HG03175 (cell line): ENCODE measurements around the gene IFNA17.
"Not testable (repeated sequence)": the region's sequence is repeated elsewhere in the genome, so short reads cannot be mapped to it uniquely, and the experiment has no call there.

Source experiments
- ATAC-seq: cut with Tn5 transposase; IDR thresholded peaks from one replicate; pipeline ENCODE4 v1.9.1; 2021; ENCODE audit warnings: mild to moderate bottlenecking, moderate library complexity; ENCODE audit not compliant: unreplicated experiment

Gene IFNA17

DNA sequence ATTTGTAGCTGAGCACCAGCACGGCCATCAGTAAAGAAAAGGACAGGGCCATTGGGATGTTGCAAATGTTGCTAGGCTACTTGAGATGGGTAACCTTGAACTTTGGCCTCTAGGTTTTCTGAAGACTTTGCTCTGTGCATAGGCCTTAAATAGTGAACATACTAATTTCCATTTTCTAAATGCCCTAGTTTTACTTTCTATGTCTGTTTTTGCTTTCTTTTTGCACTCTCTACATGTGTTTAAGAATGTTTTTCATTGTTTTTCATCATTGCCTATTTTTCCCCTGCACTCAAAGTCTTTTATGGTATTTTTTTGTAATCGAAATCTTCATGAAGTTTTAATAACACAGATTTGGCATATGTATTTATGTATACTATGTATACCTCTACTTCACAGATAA, at the start of gene IFNA17:
IFNA17 (minus strand) TSS at position 101 of the 400 bp plus-strand sequence; CDS start at position 52, 49 bp downstream.
- ATAC-seq = no peak

DNA sequence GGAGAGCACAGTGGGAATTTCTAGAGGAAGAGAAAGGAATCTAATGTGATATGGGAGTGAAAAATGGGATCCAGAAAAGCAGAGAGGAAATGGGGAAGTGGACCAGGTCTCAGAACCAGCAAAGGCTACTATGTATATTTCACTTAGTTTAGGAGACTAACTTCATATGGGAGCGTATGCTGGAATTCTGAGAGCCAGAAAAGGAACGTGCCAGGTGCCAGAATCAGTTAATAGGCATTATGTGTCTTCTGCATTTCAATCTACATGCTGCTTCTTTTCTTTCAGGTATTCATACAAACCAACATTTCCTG, 40.3 kb upstream of the IFNA17 start:
- ATAC-seq = no peak

DNA sequence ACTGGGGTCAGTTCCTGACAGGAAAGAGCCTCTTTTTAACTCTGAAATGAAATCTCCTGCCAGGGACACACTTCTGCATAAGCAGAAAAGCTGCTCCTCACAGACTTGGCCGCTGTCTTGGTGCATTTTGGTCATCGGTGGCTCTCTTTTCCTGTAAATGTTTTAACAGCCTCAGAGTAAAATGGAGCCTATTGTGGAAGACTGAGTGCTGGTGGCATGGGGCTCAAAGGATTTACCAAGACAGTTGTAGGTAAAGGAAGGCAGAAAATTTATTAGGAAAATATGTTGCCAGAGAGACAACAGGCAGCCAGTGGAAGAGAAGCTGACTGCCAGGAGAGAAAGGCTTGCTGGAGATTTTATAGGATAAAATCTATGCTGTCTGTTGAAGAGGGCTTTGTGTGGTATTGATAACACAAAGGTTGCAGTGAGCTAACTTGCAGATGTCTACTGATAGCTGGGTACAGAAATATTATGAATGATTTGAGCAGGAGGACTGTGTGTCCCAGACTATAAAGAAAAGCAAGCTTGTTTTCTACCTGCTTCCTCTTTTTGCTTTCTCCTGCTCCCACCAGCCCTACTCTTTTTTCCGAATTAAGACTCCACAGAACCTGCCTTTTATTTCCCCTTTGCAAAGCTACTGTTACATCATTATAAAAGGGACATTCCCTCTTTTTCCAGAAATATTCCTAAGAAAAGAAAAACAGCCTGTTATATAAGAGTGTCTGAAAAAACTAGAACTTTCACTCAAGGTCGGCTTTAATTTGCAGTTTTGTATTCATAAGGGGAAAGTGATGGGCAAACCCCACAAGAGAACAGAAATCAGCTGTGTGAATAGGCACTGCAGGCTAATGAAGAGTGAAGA, 39.7 kb upstream of the IFNA17 start:
- peak; percentile 49 for ATAC-seq

DNA sequence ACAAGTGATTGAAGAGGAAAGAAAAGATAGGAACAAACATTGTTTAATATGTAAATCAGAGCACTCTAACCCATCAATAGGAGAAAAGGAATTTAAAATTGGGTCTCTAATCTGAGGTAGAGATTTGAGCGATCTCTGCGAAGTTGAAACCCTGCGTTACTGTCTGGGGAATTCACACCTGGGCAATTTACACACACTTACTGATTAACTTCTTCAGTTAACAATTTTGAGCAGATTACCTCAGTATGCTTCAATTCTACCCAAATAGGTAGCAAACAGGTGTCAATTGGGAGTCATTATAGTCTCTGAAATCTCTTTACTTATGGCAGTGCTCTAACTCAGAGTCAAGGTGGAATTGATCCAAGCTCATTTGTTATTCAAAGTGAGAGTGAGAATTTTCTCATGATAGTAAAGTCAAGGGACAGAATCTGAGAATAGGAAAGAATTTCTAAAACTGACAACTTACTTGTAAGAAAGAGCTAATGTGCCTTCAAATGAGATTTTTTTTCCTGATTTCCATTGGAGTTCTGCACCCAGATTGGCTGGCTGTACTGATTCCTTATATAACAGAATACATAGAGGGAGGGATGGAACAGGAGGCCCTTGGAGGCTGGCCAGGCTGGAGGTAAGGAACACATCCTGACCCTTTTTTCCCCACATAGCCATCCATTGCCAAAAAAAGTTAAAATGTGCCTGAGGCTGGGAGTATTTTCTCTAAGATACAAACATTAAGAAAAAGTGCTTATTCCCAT, 38.9 kb upstream of the IFNA17 start:
- no peak for ATAC-seq

DNA sequence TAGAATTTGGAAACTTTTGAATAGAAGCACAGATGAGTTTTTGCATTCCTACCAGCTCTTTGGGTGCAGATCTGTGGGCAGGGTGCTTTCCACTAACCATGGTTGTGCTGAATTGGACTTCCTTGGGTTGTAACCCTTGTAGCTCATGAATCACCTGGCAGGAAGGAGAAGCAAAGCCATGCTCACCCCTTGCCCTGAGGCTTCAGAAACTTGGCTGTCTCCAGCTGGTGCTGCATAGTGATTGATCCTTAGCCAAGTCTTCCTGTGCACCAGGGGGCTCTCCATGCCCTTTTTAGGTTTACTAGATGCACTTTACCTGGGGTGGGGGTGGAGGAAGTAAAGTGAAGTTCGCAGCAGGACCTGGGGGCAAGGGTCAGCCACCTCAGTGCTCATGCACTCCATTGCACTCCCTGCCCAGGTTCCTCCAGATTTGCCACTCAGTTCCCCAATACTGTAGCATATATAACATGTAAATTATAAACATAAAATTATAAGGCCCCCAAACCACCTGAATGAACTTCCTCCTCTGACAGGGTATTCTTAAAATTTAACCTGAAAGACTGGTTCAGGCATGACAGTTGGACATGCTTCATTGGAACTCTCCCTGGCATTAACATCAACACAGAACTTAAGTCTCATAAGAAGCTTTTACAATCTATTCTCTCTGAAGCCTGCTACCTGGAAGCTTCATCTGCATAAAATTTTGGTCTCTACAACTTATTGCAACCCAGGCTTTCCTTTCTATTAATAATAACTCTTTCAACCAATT, 37.6 kb upstream of the IFNA17 start:
- peak; percentile 44 for ATAC-seq

DNA sequence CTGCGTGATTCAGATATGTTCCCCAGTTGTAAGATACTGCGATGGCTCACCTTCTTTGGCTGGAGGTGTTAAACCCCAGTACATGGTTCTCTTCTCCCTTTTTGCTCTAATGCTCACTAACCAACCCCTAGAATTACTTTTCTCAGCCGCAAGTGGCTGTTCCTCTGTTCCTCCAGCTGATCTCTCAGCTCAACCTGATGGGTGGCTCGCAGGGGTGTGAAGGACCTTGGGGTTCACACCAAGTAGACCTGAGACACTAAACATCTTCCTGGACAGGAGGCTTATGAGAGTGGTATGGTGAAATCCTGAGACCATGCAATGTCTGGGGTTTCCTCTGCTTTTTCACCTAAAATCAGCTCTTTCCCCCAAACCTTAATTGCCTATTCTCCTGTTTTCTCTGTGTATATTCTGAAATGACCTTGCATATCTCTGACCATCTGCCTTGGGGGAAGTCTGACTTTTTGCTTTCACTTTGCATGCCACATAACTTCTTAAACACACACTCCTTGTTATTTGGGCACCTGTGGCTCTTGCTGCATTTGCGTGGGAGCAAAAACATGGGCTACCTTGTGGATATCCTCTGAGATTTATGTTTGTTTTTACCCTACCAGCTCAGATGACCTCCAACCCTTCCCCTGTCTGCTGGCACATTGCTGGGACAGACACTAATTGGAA, 27.7 kb upstream of the IFNA17 start:
- ATAC-seq = peak; percentile 46

DNA sequence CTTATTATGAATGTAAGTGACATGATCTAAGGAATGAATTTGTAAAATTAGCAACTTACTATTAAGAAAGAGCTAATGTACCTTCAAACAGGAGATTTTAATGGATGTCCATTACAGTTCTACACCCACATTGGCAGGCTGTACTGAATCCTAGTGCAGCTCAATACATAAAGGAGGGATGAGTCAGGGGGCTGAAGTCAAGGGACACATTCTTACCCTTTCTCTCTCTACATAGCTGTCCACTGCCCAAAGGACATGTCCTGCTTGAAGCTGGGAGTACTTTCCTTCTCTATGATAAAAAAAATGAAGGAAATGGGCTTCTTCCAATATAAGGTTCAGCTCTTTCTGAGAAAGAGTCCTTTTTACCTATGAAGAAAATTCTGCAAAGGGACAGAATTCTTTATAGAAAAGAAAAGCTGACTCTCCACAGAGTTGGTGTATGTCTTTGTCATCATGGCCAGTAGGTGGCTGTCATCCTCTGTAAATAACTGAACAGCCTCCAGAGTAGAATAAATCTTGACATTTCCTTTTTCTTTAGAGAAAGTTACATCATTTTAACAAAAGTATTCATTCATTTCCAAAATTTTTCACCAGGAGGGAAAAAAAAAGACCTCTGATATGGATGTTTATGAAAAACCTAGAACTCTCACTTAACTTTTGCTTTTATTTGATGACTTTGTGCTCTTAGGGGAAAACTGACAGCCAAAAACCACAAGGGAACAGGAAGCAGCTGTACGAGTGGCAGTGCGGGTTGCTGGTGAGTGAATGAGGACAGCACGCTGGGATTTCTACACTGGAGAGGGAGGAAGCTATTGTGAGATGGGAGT, 24.9 kb upstream of the IFNA17 start:
- ATAC-seq = peak; percentile 70

DNA sequence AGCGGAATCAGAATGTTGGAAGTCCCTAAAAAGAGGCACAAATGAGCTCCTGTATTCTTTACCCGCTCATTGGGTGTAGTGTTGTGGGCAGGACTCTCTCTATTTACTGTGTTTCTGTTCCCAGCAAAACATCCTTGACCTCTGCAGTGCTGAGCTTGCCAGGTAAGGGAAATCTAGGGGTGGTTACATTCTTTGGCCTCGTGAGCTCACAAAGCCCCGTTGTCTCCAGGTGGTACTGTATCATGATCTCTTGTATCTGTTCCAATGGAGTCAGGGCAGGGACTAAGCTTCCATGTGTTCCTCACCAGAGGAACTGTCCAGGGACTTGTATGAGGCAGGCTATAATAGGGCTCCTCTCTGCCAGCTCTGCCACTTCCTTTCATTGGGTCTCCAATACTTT, 23.6 kb upstream of the IFNA17 start:
- no peak for ATAC-seq

DNA sequence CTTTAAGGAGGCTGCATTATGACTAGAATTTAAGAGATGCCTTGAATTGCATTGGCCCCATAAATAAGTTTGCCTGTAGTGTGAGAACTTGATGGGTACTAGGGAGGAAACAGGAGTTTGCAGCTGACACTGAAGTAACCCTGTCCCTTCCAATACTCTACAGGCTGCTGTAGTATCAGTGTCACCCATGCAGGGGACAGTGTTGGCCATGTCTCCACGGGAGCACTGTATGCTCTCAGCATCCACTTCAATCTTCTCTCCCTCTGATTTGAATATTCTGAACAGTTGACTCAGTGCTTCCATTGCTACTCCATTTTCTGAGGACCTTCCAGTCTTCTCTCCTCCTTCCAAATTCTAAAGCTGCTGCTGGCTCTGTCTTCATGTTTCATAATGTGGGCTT, 23.2 kb upstream of the IFNA17 start:
- ATAC-seq = no peak

DNA sequence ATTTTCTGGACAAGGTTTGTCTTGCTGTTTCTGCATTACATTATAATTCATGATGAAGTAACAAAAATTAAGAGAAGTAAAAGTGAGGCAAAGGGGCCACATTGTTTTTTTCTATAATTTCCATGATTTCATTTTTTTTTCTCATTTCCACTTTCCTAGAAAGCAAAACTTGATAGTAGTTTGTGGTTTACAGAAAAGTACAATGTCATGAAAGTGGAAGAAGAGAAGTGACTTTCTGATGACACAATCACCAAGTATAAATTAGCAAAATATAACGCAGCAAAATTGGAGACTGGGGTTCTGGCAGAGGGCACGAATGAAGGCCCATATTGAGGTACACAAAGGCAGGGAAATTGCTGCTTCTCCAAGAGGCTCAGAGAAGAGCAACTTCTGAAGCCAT, 16.8 kb upstream of the IFNA17 start:
- ATAC-seq = no peak

DNA sequence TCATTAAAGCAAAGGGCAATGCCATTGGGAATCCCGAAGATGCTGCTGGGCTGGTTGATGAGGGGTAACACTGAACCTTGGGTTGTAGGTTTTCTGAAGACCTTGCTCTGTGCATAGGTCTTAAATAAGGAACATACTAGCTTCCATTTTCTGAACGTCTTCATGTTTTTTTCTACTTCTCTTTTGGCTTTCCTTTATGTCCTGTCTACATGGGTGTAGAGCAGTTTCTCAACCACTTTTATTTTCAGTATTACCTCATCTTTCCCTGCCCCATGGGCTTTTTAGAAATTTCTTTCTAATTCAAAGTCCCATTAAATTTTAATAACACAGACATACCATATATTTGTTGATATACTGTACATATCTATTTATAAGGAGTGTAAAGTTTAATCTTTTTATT, 11.9 kb upstream of the IFNA17 start, which contains the start of gene IFNA14:
IFNA14 (minus strand) TSS at position 95 of the 400 bp plus-strand sequence; CDS start at position 25, 70 bp downstream.
- no peak for ATAC-seq

DNA sequence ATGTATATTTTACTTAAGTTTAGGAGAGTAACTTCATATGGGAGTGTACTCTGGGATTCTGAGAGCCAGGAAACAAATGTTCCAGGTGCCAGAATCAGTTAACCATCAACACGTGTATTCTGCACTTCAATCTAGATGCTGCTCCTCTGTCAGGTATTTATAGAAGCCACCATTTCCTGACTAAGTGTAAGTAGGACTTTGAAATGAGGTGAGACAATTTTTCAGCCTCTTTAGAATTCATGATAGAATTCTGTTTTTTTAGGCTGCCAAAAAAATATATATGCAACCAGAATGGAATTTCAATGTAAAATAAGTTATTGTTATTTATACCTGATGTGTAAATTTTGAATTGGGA, 8.3 kb upstream of the IFNA17 start:
- ATAC-seq = peak; percentile 31

DNA sequence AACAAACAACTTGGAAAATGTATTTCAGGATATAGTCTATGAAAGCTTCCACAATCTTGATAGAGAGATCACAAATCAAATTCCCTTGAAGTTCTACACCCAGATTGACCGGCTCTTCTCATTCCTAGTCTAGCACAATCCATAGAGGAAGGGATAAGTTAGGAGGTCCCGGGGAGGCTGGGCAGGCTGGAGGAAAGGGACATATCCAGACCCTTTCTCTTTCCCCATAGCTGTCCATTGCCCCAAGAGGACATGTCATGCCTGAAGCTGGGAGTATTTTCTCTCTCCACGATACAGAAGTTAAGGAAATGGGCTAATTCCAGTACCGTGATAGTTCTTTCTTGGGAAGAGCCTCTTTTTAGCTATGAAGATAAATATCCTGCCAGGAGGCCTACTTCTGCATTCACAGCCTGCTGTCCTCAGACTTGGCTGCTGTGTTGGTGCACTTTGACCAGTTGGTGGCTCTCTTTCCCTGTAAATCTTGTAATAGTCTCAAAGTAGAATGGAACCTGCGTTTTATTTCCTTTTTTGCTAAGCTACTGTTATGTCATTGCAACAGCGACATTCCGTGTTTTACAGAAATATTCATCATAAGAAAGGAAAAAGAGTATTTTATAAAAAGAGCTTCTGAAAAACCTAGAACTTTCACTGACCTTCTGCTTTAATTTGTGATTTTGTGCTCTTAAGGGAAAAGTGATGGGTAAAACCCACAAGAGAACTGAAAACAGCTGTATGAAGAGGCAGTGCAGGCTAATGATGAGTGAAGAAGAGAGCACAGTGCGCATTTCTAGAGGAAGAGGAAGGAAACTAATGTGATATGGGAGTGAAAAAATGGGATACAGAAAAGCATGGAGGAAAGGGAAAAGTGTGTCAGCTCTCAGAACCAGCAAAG, 7.7 kb upstream of the IFNA17 start:
- peak; percentile 86 for ATAC-seq

DNA sequence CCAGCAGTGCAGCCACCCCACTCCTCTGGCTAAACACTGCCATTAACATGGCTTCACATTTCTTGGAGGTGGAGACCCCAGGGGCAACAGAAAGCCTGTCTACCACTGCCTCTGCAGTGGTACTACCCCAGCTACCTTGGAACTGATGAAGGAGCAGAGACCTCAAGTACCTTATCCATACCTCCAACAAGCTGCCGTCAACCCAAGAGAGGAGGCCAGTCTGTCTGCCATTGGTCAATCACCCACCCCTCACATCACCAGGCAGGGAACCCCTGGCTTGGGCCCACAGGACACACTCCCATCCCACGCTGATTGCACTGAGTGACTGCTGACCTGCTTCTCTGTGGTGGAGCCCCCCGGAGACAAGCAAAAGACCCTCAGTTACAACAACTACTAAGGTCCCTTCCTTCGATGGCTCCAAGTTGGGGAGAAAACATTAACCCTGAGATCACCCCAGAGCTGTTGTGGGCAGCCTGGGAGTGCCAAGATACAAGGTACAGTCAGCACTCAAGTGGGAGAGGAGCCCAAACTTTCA, 6.2 kb upstream of the IFNA17 start:
- no peak for ATAC-seq

DNA sequence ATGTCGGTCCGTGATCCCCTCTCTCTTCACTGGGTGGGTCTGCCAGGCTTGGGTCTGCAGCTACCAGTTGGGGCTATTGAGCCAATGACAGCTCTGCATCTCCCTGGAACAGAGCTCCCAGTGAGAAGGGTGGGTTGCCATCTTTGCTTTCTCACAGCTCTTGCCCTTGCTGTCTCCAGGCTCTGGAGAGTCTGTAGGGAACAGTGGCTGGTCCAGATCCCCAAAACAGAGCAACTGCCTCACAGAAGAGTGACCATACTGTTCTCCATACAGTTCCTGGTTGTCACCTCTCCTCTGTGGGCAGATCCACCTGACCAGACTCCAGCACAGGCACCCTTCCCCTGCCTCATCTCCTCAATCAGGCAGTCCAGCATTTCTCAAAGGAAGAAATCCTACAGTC, 5.2 kb upstream of the IFNA17 start:
- ATAC-seq = no peak

DNA sequence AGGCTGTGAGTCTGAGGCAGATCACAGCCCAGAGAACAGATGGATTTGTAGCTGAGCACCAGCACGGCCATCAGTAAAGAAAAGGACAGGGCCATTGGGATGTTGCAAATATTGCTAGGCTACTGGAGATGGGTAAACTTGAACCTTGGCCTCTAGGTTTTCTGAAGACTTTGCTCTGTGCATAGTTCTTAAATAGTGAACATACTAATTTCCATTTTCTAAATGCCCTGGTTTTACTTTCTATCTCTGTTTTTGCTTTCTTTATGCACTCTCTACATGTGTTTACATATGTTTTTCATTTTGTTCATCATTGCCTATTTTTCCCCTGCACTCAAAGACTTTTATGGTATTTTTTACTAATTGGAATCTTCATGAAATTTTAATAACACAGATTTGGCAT, 10.8 kb downstream of the IFNA17 start, which contains the start of gene IFNA16:
IFNA16 (minus strand) TSS at position 101 of the 400 bp plus-strand sequence; CDS start at position 95, 6 bp downstream.
- not testable (repeated sequence) for ATAC-seq

DNA sequence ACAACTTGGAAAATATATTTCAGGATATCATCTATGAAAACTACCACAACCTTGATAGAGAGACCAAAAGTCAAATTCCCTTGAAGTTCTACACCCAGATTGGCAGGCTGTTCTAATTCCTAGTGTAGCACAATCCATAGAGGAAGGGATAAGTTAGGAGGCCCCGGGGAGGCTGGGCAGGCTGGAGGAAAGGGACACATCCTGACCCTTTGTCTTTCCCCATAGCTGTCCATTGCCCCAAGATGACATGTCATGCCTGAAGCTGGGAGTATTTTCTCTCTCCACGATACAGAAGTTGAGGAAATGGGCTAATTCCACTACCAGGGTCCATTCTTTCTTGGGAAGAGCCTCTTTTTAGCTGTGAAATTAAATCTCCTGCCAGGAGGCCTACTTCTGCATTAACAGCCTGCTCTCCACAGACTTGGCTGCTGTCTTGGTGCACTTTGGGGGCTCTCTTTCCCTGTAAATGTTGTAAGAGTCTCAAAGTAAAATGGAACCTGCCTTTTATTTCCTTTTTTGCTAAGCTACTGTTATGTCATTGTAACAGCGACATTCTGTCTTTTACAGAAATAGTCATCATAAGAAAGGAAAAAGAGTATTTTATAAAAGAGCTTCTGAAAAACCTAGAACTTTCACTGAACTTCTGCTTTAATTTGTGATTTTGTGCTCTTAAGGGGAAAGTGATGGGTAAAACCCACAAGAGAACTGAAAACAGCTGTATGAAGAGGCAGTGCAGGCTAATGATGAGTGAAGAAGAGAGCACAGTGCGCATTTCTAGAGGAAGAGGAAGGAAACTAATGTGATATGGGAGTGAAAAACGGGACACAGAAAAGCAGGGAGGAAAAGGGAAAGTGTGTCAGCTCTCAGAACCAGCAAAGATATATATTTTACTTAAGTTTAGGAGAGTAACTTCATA, 14.4 kb downstream of the IFNA17 start:
- peak; percentile 70 for ATAC-seq

DNA sequence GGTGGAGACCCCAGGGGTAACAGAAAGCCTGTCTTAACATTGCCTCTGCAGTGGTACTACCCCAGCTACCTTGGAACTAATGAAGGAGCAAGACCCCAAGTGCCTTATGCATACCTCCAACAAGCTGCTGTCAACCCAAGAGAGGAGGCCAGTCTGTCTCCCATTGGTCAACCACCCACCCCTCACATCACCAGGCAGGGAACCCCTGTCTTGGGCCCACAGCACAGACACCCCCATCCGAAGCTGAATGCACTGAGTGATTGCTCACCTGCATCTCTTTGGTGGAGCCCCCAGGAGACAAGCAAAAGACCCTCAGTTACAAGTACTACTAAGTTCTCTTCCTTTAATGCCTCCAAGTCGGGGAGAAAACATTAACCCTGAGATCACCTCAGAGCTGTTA, 15.9 kb downstream of the IFNA17 start:
- not testable (repeated sequence) for ATAC-seq
